Measurements from ENCODE around the gene GRIN3B. TPM values are rescaled to one million over a fixed set of nuclear protein-coding genes. Genes with fewer than 3 reads are reported as not detected.

GRIN3B gene
- total RNA-seq, 2 experiments from 2014 or later: 0.07 TPM; not detected in 1

GRCh38 chr19:1040476-1041271 is 40.5 kb downstream of the GRIN3B start:
- ChIA-PET POLR2A (interaction anchor here (0.6 to 7.1 kb wide), 7 partner anchors 12 to 42 kb away, joined by 3 to 68 read pairs (median 4); partner anchors contain the start of genes ARHGAP45 and CNN2), CTCF (interaction anchor here (0.8 to 2.1 kb wide), 7 partner anchors 8 to 57 kb away, joined by 3 to 10 read pairs (median 4); partner anchors contain the start of genes ARHGAP45 and WDR18)
- TF ChIP-seq CTCF (IDR thresholded peaks at IDR 0.05): no peak
- ATAC-seq: peak; percentile 62
- Mint-ChIP-seq H3K4me1 (ENCODE audit: low read depth) (peaks cover 42% of the 10 kb centered on the region), H3K36me3 (ENCODE audit: low read depth) (peaks cover 27% of the 10 kb centered on the region), H3K27ac (peak overlapping the region; percentile 82), H3K9me3 (no peaks in the 10 kb centered on the region), H3K27me3 (no peaks in the 10 kb centered on the region), H3K4me3 (peak overlapping the region; percentile 91)
- intact Hi-C loops (cut with micrococcal nuclease): no loop called here
- DNase-seq: peak; percentile 95

DNA sequence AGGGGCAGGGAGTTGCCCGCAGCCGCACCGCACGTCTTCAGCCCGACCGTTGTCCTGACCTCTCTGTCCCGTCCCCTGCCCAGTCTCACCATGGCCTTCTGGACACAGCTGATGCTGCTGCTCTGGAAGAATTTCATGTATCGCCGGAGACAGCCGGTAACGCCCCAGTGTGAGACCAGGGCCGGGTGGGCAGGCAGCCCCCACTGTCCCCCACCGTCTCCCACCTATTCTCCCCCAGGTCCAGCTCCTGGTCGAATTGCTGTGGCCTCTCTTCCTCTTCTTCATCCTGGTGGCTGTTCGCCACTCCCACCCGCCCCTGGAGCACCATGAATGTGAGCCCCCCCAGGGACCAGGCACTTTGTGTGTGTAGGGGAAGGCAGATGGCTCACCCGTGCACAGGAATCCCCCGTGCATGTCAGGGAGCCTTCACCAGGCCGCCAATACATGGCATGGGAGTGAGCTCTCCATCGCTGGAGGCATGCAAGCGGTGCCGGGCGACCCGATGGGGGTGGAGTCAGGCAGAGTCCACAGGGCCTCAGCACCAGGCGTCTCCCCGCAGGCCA is 41.1 kb downstream of the GRIN3B start:
- POLR2A ChIA-PET: interaction anchor here (0.6 to 7.1 kb wide), 8 partner anchors 13 to 41 kb away, joined by 3 to 68 read pairs (median 5); partner anchors contain the start of genes ARHGAP45, CNN2 and RNU6-2
- no peaks in the 10 kb centered on the region for H3K9me3 Mint-ChIP-seq
- CTCF ChIA-PET: interaction anchor here (0.8 to 2.1 kb wide), 4 partner anchors 10 to 26 kb away, joined by 3 to 10 read pairs (median 5); partner anchors contain the start of gene ARHGAP45
- H3K27ac Mint-ChIP-seq: no peak overlapping the region
- no peak for ATAC-seq
- intact Hi-C loops (cut with micrococcal nuclease): no loop called here
- TF ChIP-seq CTCF (IDR thresholded peaks at IDR 0.05): no peak
- no peak for DNase-seq
- H3K27me3 Mint-ChIP-seq: no peaks in the 10 kb centered on the region
- H3K36me3 Mint-ChIP-seq (ENCODE audit: low read depth): peaks cover 21% of the 10 kb centered on the region
- peaks cover 42% of the 10 kb centered on the region for H3K4me1 Mint-ChIP-seq (ENCODE audit: low read depth)
- H3K4me3 Mint-ChIP-seq: peak overlapping the region; percentile 91

- no peak for TF ChIP-seq CTCF (IDR thresholded peaks at IDR 0.05)
- ATAC-seq (no peak), DNase-seq (no peak)
- intact Hi-C loops (cut with micrococcal nuclease): no loop called here
- POLR2A ChIA-PET: interaction anchor here (0.9 to 7.1 kb wide), 6 partner anchors 13 to 40 kb away, joined by 3 to 68 read pairs (median 6); partner anchors contain the start of genes ARHGAP45, CNN2 and RNU6-2
- Mint-ChIP-seq H3K27me3 (no peaks in the 10 kb centered on the region), H3K4me3 (peak overlapping the region; percentile 91), H3K9me3 (no peaks in the 10 kb centered on the region), H3K27ac (no peak overlapping the region), H3K36me3 (ENCODE audit: low read depth) (peaks cover 18% of the 10 kb centered on the region), H3K4me1 (ENCODE audit: low read depth) (peaks cover 42% of the 10 kb centered on the region)
- CTCF ChIA-PET: interaction anchor here (1.2 to 2.1 kb wide), 3 partner anchors 10 to 69 kb away, joined by 3 to 10 read pairs (median 3); no protein-coding TSS in a partner anchor
Measured at GRCh38 chr19:1041835-1042685, 41.8 kb downstream of the GRIN3B start.

DNA sequence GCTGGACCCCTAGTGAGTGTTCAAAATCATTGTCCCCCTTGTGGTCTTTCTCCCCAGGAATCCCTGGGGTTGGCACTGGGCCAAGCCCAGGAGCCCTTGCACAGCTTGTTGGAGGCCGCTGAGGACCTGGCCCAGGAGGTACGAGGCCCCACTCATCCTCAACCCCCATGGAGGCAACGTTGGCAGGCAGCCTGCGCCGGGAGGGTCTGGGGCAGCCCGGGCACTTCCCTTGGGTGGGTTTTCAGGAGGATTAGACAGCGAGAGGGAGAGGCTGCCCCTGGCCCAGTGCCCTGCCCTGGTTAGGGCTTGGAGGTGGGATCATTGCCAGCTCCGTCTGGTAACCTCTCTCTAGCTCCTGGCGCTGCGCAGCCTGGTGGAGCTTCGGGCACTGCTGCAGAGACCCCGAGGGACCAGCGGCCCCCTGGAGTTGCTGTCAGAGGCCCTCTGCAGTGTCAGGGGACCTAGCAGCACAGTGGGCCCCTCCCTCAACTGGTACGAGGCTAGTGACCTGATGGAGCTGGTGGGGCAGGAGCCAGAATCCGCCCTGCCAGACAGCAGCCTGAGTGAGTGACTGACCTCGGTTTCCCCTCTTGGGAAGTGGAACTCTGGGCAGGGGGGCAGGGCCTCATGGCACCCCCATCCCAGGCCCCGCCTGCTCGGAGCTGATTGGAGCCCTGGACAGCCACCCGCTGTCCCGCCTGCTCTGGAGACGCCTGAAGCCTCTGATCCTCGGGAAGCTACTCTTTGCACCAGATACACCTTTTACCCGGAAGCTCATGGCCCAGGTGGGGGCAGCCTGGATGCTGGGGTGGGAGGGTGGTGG is 42.7 kb downstream of the GRIN3B start:
- ChIA-PET POLR2A (interaction anchor here (1.1 to 7.1 kb wide), 2 partner anchors 14 to 29 kb away, joined by 4 to 68 read pairs; partner anchors contain the start of gene CNN2), CTCF (interaction anchor here (1.0 to 2.1 kb wide), 3 partner anchors 11 to 68 kb away, joined by 3 to 10 read pairs (median 3); no protein-coding TSS in a partner anchor)
- Mint-ChIP-seq H3K4me1 (ENCODE audit: low read depth) (peaks cover 36% of the 10 kb centered on the region), H3K4me3 (no peak overlapping the region), H3K27me3 (no peaks in the 10 kb centered on the region), H3K27ac (no peak overlapping the region), H3K9me3 (no peaks in the 10 kb centered on the region), H3K36me3 (ENCODE audit: low read depth) (peaks cover 13% of the 10 kb centered on the region)
- ATAC-seq (no peak), DNase-seq (no peak)
- TF ChIP-seq CTCF (IDR thresholded peaks at IDR 0.05): no peak
- intact Hi-C loops (cut with micrococcal nuclease): no loop called here

Measured in activated CD8-positive, alpha-beta T cell treated with anti-CD3 and anti-CD28 coated beads for 36 hours (primary cell).